C4-2B (cell line): ENCODE results near the gene RPS6KA5.

Experiments
- ZFX ChIP-seq: fragments of 450-650 bp; IDR thresholded peaks from 2 replicates; pipeline ENCODE4 v1.6.1; 2017
- TF ChIP-seq, protein P1 (sequence below): fragments of 450-650 bp; conservative IDR thresholded peaks from 2 replicates; pipeline ENCODE4 v1.5.1; 2017; ENCODE audit warnings: mild to moderate bottlenecking

DNA sequence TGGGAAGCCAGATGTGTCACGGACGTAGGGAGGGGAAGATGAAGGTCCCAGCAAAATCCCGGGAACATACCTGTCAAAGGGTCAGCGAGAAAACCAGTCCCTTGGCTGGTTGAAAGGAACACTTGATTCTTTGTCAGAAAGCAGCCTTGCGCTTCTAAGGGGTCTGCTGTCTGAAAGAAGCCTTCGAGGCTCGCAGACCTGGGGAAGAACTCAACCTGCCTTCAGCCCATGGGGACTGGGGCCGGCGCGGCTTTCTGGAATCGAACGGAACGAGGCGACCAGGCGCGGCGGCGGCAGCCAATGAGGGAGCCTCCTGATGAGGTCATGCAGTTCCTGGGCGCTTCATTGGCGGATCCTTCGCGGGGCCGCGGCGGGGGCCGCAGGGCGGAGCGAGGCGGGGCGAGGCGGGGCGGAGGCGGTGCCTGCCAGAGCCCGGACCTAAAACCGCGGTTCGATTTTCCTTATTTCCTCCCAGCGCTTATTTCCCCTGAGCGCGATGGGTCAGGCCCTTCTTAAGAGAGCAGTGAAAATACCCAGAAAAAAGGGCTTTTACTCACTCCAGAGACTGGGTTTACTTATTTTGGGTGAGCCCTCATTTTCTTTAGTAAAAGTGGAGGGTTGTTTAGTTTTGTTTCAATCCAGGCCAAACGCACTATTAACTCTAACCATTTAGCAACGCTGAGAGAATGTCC lies 232.4 kb downstream of the RPS6KA5 start:
- TF ChIP-seq, protein P1, sequence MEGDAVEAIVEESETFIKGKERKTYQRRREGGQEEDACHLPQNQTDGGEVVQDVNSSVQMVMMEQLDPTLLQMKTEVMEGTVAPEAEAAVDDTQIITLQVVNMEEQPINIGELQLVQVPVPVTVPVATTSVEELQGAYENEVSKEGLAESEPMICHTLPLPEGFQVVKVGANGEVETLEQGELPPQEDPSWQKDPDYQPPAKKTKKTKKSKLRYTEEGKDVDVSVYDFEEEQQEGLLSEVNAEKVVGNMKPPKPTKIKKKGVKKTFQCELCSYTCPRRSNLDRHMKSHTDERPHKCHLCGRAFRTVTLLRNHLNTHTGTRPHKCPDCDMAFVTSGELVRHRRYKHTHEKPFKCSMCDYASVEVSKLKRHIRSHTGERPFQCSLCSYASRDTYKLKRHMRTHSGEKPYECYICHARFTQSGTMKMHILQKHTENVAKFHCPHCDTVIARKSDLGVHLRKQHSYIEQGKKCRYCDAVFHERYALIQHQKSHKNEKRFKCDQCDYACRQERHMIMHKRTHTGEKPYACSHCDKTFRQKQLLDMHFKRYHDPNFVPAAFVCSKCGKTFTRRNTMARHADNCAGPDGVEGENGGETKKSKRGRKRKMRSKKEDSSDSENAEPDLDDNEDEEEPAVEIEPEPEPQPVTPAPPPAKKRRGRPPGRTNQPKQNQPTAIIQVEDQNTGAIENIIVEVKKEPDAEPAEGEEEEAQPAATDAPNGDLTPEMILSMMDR = no peak
- TF ChIP-seq ZFX = no peak
